ENCODE data around the gene GUCY2D. TPM values are rescaled to one million over a fixed set of nuclear protein-coding genes. Genes with fewer than 3 reads are reported as not detected.
"Not testable (repeated sequence)": the region's sequence is repeated elsewhere in the genome, so short reads cannot be mapped to it uniquely, and the experiment has no call there.

Gene GUCY2D
- total RNA-seq, 2 donors from 2014 or later, result 0.15 to 0.77 TPM

DNA sequence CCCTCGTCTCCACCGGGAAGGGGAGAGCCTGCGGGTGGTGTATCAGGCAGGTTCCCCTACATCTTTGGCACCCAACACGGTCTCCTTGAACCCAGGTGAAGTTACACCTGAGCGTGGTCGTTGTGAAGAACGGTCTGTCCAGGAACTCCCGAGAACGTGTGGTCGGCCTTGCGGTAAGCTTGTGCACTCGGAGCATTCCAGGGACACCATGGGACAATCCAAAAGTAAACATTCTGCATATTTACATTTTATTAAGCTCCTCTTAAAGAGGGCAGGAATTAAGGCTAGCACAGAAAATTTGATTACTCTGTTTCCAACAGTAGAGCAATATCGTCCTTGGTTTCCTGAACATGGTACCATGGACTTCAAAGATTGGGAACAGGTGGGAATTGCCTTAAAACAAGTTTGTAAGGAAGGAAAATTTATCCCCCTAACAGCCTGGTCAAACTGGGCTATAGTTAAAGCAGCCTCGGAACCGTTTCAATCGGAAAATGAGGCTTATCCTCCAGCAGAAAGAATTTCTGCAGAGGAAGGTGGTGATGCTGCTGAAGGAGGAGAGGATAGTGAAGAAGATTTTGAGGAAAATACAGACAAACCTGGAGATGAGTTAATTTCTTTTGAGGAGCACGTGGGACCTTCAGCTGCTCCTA, 54.7 kb downstream of the GUCY2D start:
- Mint-ChIP-seq H3K36me3 (ENCODE audit: low read depth) (no peaks in the 10 kb centered on the region), H3K9me3 (no peaks in the 10 kb centered on the region), H3K4me1 (no peaks in the 10 kb centered on the region), H3K27me3 (peaks cover 25% of the 10 kb centered on the region), H3K27ac (no peak overlapping the region), H3K4me3 (no peak overlapping the region)
- no peak for ATAC-seq (replicated peaks)

DNA sequence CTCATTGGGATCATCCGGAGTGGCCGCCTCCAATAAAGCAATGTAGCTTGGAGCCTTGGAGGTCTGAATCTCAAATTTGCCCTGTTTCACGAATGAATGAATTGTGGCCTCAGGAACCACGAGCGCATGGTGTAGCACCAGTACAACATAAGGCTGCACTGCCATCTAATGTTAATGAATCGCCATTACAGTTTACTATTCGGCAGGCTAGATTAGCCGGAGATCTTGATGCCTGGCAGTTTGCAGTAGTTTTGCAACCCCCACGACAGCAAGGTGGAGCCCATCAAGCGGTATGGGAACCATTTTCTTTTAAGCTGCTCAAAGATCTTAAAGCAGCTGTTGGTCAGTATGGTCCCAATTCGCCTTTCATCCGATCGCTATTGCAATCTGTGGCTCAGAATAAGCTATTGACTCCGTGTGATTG, 55.3 kb downstream of the GUCY2D start:
- peak; percentile 76 for ATAC-seq (replicated peaks)
- H3K27me3 Mint-ChIP-seq, result peaks cover 30% of the 10 kb centered on the region
- H3K4me1 Mint-ChIP-seq, result no peaks in the 10 kb centered on the region
- no peak overlapping the region for H3K4me3 Mint-ChIP-seq
- H3K9me3 Mint-ChIP-seq, result no peaks in the 10 kb centered on the region
- no peak overlapping the region for H3K27ac Mint-ChIP-seq
- no peaks in the 10 kb centered on the region for H3K36me3 Mint-ChIP-seq (ENCODE audit: low read depth)

DNA sequence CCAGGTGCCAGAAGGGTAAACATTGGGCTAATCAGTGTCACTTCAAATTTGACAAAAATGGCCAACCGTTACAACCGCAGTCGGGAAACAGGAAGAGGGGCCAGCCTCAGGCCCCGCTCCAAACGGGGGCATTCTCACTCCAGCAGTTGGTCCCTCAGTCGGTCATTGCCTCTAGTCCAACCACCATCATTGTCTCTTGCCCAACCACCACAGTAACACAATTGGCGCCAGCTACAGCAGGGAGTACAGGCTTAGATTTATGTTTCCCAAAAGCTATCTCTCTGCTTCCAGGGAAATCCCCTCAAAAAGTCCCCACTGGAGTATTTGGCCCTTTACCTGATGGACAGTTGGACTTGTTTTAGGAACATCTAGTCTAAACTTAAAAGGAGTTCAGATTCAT, 56.7 kb downstream of the GUCY2D start:
- ATAC-seq (replicated peaks), result no peak
- Mint-ChIP-seq H3K4me1 (no peaks in the 10 kb centered on the region), H3K27ac (no peak overlapping the region), H3K27me3 (peaks cover 39% of the 10 kb centered on the region), H3K36me3 (ENCODE audit: low read depth) (no peaks in the 10 kb centered on the region), H3K4me3 (no peak overlapping the region), H3K9me3 (no peaks in the 10 kb centered on the region)

DNA sequence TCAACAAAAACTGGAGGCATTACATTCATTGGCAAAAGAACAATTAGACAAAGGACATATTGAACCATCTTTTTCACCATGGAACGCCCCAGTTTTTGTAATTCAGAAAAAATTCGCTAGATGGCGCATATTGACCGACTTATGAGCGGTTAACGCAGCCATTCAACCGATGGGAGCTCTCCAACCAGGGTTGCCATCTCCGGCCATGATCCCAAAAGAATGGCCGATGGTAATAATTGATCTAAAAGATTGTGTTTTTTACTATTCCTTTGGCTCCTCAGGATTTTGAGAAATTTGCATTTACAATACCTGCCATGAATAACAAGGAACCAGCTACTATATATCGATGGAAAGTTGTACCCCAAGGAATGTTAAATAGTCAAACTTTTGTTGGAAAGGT, 57.9 kb downstream of the GUCY2D start:
- ATAC-seq (replicated peaks), result peak; percentile 44
- H3K27ac Mint-ChIP-seq, result no peak overlapping the region
- H3K27me3 Mint-ChIP-seq, result peaks cover 43% of the 10 kb centered on the region
- H3K9me3 Mint-ChIP-seq, result no peaks in the 10 kb centered on the region
- H3K4me1 Mint-ChIP-seq, result no peaks in the 10 kb centered on the region
- no peak overlapping the region for H3K4me3 Mint-ChIP-seq
- H3K36me3 Mint-ChIP-seq (ENCODE audit: low read depth), result no peaks in the 10 kb centered on the region

DNA sequence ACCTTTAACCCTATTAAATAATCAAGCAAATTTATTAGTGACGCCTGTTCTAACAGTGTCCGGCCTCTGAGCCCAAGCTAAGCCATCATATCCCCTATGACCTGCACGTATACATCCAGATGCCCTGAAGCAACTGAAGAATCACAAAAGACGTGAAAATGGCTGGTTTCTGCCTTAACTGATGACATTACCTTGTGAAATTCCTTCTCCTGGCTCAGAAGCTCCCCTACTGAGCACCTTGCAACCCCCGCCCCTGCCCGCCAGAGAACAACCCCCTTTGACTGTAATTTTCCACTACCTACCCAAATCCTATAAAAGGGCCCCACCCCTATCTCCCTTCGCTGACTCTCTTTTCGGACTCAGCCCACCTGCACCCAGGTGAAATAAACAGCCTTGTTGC, 59.4 kb downstream of the GUCY2D start:
- H3K9me3 Mint-ChIP-seq, H3K4me1 Mint-ChIP-seq: not testable (repeated sequence)

DNA sequence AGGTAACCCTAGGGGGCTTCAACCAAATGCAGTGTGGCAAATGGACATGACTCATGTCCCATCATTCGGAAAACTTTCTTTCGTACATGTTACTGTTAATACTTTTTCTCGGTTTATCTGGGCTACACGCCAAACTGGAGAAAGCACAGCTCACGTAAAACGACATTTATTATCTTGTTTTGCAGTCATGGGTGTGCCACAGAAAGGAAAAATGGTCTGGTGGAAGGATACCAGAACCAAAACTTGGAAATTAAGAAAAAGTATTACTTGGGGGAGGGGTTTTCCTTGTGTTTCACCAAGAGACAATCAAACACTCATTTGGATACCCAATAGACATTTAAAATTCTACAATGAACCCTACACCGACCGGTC, 60.0 kb downstream of the GUCY2D start:
- no peak overlapping the region for H3K27ac Mint-ChIP-seq
- H3K4me1 Mint-ChIP-seq, result no peaks in the 10 kb centered on the region
- no peak overlapping the region for H3K4me3 Mint-ChIP-seq
- H3K27me3 Mint-ChIP-seq, result peaks cover 36% of the 10 kb centered on the region
- H3K9me3 Mint-ChIP-seq, result no peaks in the 10 kb centered on the region
- H3K36me3 Mint-ChIP-seq (ENCODE audit: low read depth), result no peaks in the 10 kb centered on the region
- ATAC-seq (replicated peaks), result no peak

More for the DNA sequence above, 59.4 kb downstream of the GUCY2D start:
- H3K27ac Mint-ChIP-seq; ATAC-seq (replicated peaks); H3K36me3 Mint-ChIP-seq (ENCODE audit: low read depth); H3K4me3 Mint-ChIP-seq: not testable (repeated sequence)
- peaks cover 40% of the 10 kb centered on the region for H3K27me3 Mint-ChIP-seq

DNA sequence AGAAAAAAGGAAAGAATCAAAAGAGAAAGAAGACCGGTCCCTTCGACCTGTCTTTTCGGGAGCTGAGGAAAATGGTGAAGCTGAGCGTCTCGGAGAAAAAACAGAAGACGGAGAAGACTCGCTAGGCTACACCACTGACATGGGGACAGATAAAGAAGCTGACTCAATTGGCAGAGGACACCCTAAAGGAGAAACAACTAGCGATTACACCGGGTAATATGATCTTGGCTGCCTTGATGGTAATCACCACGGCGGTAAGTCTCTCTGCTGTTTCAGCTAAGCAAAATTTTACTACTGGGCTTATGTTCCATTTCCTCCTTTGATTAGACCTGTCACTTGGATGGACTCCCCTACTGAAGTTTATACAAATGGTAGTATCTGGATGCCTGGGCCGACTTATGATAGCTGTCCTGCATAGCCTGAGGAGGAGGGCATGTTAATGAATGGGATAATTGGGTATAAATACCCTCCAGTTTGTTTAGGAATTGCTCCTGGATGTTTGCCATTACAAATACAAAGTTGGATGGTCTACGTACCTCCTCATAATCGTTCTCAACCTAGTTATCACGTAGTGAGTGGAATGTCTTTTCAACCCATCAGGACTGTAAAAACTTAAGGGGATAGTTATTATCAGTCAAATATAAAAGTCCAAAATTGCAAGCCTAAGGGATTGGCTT, 60.5 kb downstream of the GUCY2D start:
- Mint-ChIP-seq H3K9me3 (no peaks in the 10 kb centered on the region), H3K27ac (no peak overlapping the region), H3K4me3 (no peak overlapping the region), H3K27me3 (peaks cover 34% of the 10 kb centered on the region), H3K36me3 (ENCODE audit: low read depth) (no peaks in the 10 kb centered on the region), H3K4me1 (no peaks in the 10 kb centered on the region)
- no peak for ATAC-seq (replicated peaks)

DNA sequence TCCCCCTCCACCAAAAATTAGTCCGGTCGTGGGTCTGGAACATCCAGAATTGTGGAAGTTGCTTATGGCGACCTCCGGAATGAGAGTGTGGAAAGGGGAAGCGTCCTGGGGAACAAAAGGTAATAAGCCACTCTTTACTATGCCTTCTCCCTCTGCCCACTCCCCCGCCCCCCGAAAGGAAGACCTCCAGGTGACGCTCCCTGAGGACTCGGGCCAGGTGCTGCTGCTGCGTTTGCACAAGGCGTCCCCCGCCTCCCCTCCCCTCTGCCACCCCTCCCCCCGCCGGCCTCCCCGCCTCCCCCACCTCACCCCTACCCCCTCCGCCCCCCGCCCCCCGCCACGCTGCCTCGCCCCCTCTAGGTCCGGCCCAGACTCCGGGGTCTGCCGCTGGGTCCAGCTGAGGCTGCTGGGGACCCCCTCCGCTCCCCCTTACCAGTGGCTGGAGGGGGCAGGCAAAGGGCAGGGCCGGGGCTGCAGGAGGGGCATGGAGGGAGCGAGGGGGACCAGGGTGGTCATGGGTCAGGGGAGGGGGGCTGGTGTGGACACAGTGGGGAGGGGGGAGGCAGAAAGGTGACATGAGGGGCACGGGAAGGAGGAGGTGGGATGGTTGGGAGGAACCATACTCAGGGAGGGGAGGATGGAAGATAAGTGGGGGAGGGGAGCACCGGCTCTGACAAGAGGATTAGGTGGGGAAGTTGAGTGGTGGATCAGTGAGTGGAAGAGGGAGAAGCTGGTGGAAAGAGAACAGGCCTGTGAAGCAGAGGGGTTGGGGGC, 61.5 kb downstream of the GUCY2D start:
- H3K4me3 Mint-ChIP-seq, result no peak overlapping the region
- no peaks in the 10 kb centered on the region for H3K36me3 Mint-ChIP-seq (ENCODE audit: low read depth)
- H3K4me1 Mint-ChIP-seq, result no peaks in the 10 kb centered on the region
- peaks cover 31% of the 10 kb centered on the region for H3K27me3 Mint-ChIP-seq
- no peak for ATAC-seq (replicated peaks)
- H3K9me3 Mint-ChIP-seq, result no peaks in the 10 kb centered on the region
- no peak overlapping the region for H3K27ac Mint-ChIP-seq

DNA sequence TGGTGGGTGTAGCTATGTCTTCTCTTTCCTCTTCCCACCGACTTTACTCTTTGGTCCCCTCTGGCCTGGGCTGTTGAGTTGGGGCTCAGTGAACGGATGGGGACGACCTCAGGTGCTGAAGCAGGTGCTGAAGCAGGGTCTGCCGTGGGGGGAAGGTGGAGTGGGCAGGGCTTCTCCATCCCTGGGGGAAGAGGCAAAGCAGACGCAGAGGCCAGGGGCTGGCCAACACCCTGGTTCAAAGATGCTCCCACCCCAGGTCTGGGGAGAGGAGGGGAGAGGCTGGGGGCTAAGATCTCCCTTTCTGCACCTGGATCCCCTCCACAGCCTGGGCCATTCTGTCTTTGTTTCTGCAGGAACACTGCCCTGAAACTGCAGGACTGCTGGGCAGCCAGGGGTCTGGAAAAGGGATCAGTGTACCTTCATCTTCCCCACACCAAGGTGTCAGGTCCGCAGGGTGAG, 62.2 kb downstream of the GUCY2D start:
- Mint-ChIP-seq H3K27ac (no peak overlapping the region), H3K27me3 (peaks cover 30% of the 10 kb centered on the region), H3K4me3 (no peak overlapping the region), H3K9me3 (no peaks in the 10 kb centered on the region), H3K4me1 (no peaks in the 10 kb centered on the region), H3K36me3 (ENCODE audit: low read depth) (no peaks in the 10 kb centered on the region)
- ATAC-seq (replicated peaks), result no peak

DNA sequence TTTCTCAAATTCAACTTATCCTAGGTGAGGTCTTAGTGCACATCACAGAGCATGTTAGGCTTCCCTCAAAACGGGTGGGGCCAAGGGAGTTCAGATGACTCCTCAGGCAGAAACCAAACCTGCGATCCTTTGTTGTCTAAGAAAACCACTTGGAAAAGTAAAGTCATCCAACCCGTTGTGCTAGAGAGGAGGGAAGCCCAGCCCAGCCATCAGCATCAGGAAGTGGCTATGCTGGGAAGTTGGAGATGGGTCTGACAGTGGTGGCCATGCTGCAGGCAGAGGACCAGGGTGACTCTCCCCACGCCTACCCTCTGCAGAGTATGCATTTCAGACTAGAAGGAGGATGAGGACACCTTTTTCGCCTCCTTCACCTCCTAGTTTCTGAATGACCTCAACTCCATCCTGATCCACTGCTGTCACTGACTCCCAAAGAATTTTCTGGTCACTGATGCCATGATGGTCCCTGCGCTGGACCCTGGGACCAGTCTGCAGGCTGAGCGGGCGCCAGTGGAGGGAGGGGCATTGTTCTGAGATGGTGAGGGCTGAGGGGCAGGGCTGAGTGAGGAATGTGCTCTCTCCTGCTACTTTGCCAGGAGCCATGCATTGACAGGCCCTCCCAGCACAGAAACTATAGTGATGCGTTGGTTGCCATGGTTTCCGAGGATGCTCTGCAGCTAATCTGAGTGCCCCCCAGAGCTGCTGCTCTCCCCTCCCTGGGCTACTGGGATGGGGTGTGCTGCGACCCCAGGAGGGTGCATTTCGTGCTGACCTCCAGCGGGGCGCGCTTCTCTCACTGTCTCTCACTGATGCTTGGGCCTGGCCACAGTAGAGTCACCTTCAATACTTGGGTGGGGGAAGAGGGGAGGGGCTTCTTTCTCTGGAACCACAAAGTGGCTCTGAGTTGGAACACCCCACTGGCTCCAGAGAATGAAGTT, 64.7 kb downstream of the GUCY2D start:
- Mint-ChIP-seq H3K4me1 (no peaks in the 10 kb centered on the region), H3K4me3 (no peak overlapping the region), H3K9me3 (no peaks in the 10 kb centered on the region), H3K36me3 (ENCODE audit: low read depth) (no peaks in the 10 kb centered on the region), H3K27ac (no peak overlapping the region), H3K27me3 (peaks cover 22% of the 10 kb centered on the region)
- ATAC-seq (replicated peaks), result no peak

DNA sequence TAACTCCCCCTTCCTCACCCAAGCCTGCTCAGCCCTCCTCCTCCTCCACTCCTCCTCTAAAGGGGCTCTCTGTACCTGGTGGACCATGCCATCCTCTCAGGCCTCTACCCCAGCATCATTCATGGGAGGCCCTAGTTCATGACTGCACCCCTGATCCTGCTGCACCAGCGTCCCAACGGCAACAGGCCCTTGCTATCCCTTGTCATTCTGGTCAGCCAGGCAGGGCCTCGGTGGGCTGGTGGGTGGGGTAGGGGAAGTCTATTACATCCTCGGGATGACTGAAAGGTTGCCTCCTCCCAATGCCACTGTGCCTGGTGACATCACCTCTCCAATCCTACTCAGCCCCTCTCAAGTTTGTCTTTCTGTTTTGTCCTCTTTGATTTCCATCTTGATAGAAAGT, 65.4 kb downstream of the GUCY2D start:
- no peak for ATAC-seq (replicated peaks)
- Mint-ChIP-seq H3K9me3 (no peaks in the 10 kb centered on the region), H3K27ac (peak overlapping the region; percentile 33), H3K4me1 (peaks cover 5% of the 10 kb centered on the region), H3K27me3 (peaks cover 21% of the 10 kb centered on the region), H3K4me3 (no peak overlapping the region), H3K36me3 (ENCODE audit: low read depth) (no peaks in the 10 kb centered on the region)

DNA sequence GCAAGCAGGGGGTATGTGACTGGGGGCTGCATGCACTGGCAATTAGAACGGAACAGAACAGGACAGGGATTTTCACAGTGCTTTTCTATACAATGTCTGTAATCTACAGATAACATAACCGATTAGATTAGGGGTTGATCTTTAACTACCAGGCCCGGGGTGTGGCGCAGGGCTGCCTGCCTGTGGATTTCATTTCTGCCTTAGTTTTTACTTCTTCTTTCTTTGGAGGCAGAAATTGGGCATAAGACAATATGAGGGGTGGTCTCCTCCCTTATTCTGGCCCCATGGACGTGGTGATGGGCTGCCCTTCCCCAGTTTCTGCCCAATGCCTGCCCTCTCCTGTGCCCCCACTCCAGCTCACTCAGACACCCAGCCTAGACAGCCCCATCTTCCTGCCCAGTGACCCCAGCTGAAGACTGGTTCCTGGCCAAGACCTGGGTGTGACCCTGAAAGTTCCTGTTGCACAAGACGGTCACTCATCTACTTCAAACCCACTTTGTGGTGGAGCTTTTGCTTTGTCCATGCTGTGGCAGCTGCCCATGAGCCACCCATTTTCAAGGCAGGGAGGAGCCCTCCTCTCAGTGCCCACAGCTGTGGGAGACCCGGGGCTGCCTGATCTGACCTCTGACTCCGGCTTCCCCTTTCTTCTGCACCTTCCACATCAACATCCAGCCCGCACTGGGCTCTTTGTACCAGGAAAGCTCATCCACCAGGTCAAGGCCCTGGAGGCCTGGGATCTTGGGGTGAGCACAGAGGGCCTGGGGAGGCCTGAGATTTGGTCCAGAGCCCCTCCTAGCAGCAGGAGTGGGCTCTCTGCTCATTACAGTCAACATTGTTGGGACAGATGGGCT, 66.5 kb downstream of the GUCY2D start:
- Mint-ChIP-seq H3K9me3 (no peaks in the 10 kb centered on the region), H3K36me3 (ENCODE audit: low read depth) (no peaks in the 10 kb centered on the region), H3K4me1 (peaks cover 12% of the 10 kb centered on the region), H3K4me3 (no peak overlapping the region), H3K27me3 (peaks cover 19% of the 10 kb centered on the region), H3K27ac (no peak overlapping the region)
- no peak for ATAC-seq (replicated peaks)

DNA sequence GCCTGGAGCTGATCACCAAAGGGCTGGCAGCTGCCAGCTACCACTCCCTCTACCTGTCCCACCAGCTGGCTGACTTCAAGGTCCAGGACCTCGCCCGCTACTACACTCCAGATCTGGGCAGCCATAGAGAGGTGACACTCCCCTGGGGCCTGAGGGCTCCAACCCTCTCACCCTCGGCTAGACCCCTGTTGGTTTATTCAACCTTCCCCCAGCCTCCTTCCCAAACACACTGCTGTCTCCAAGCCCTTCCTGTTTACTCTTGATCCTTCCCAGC, 67.1 kb downstream of the GUCY2D start:
- ATAC-seq (replicated peaks), result no peak
- Mint-ChIP-seq H3K4me1 (peaks cover 18% of the 10 kb centered on the region), H3K27me3 (peaks cover 20% of the 10 kb centered on the region), H3K9me3 (no peaks in the 10 kb centered on the region), H3K4me3 (no peak overlapping the region), H3K36me3 (ENCODE audit: low read depth) (no peaks in the 10 kb centered on the region), H3K27ac (no peak overlapping the region)
